HepG2 (cell line): ENCODE measurements around the gene ZNF584. TPM values are rescaled to one million over a fixed set of nuclear protein-coding genes. Genes with fewer than 3 reads are reported as not detected.

Experiments used
- DR1 ChIP-seq: sonication (generic); formaldehyde crosslinking; IDR thresholded peaks from 2 replicates; pipeline ENCODE4 v1.8.0; 2021; ENCODE audit warnings: mild to moderate bottlenecking, missing genetic modification reagents, inconsistent platforms
- EED ChIP-seq: sonication (generic); formaldehyde crosslinking; IDR thresholded peaks from 2 replicates; pipeline ENCODE4 v1.5.0; 2020; ENCODE audit warnings: mild to moderate bottlenecking, missing genetic modification reagents
- FOXA1 ChIP-seq, 2 experiments: fragments of 450-650 bp in 1 of 2; sonication (generic) in 1 of 2; formaldehyde crosslinking in 1 of 2; IDR thresholded peaks; 2 replicates each; pipeline versions ENCODE4 v1.4.0 to v1.6.1; 2016 to 2020; ENCODE audit warnings: missing genetic modification reagents in 1 of 2
- FOXA3 ChIP-seq: IDR thresholded peaks from 2 replicates; pipeline ENCODE4 v1.6.1; 2016; ENCODE audit warnings: missing genetic modification reagents, missing compliant biosample characterization
- GATAD1 ChIP-seq: IDR thresholded peaks from 2 replicates; pipeline ENCODE4 v1.6.1; 2016; ENCODE audit warnings: missing genetic modification reagents, missing compliant biosample characterization
- GLI4 ChIP-seq: sonication (generic); formaldehyde crosslinking; IDR thresholded peaks from 2 replicates; pipeline ENCODE4 v1.5.1; 2020; ENCODE audit warnings: missing genetic modification reagents, mild to moderate bottlenecking, moderate library complexity, borderline replicate concordance
- GPN1 ChIP-seq: sonication (generic); formaldehyde crosslinking; IDR thresholded peaks from 2 replicates; pipeline ENCODE4 v1.5.1; 2020; ENCODE audit warnings: missing genetic modification reagents, borderline replicate concordance
- HDAC2 ChIP-seq: sonication (generic); formaldehyde crosslinking; IDR thresholded peaks from 2 replicates; pipeline ENCODE4 v1.4.0; 2020; ENCODE audit warnings: missing genetic modification reagents
- KAT7 ChIP-seq: IDR thresholded peaks from 2 replicates; pipeline ENCODE4 v1.6.1; 2018; ENCODE audit warnings: borderline replicate concordance, missing compliant biosample characterization
- KLF13 ChIP-seq: sonication (generic); formaldehyde crosslinking; IDR thresholded peaks from 2 replicates; pipeline ENCODE4 v1.4.0; 2020; ENCODE audit warnings: mild to moderate bottlenecking, missing genetic modification reagents
- NR3C1 ChIP-seq: sonication (generic); formaldehyde crosslinking; IDR thresholded peaks from 2 replicates; pipeline ENCODE4 v1.4.0; 2020; ENCODE audit warnings: missing genetic modification reagents
- PAF1 ChIP-seq: IDR thresholded peaks from 2 replicates; pipeline ENCODE4 v1.6.1; 2016; ENCODE audit warnings: missing genetic modification reagents, missing compliant biosample characterization
- PAXIP1 ChIP-seq: sonication (generic); formaldehyde crosslinking; conservative IDR thresholded peaks from 2 replicates; pipeline ENCODE4 v1.4.0; 2020; ENCODE audit warnings: mild to moderate bottlenecking, missing genetic modification reagents, moderate library complexity
- PCBP1 ChIP-seq: fragments of 200-400 bp; formaldehyde crosslinking; IDR thresholded peaks from 2 replicates; pipeline ENCODE4 v1.6.1; 2017; ENCODE audit warnings: mild to moderate bottlenecking, low read depth, low read length, borderline replicate concordance
- RCOR2 ChIP-seq: IDR thresholded peaks from 2 replicates; pipeline ENCODE4 v1.6.1; 2016; ENCODE audit warnings: missing biosample characterization, missing genetic modification reagents
- SMAD9 ChIP-seq: sonication (generic); formaldehyde crosslinking; IDR thresholded peaks from 2 replicates; pipeline ENCODE4 v1.5.1; 2020; ENCODE audit warnings: mild to moderate bottlenecking, missing genetic modification reagents
- SP2 ChIP-seq: sonication (generic); formaldehyde crosslinking; IDR thresholded peaks from 2 replicates; pipeline ENCODE4 v1.5.1; 2020; ENCODE audit warnings: mild to moderate bottlenecking, missing genetic modification reagents
- SRF ChIP-seq: IDR thresholded peaks from 2 replicates; pipeline ENCODE4 v1.6.1; 2011; ENCODE audit warnings: mild to moderate bottlenecking, low read depth, low read length, moderate library complexity
- TOPORS ChIP-seq: sonication (generic); formaldehyde crosslinking; IDR thresholded peaks from 2 replicates; pipeline ENCODE4 v1.8.0; 2023; ENCODE audit warnings: mild to moderate bottlenecking, missing genetic modification reagents
- ZBTB7A ChIP-seq: sonication (generic); formaldehyde crosslinking; IDR thresholded peaks from 2 replicates; pipeline ENCODE4 v1.8.0; 2022; ENCODE audit warnings: mild to moderate bottlenecking, missing genetic modification reagents
- ZNF10 ChIP-seq: sonication (generic); formaldehyde crosslinking; IDR thresholded peaks from 2 replicates; pipeline ENCODE4 v1.4.0; 2020; ENCODE audit warnings: mild to moderate bottlenecking, low read depth, missing genetic modification reagents, borderline replicate concordance
- ZNF205 ChIP-seq: IDR thresholded peaks from 2 replicates; pipeline ENCODE4 v1.6.1; 2018; ENCODE audit warnings: missing biosample characterization, missing genetic modification reagents
- ZNF543 ChIP-seq: sonication (generic); formaldehyde crosslinking; IDR thresholded peaks from 2 replicates; pipeline ENCODE4 v1.4.0; 2020; ENCODE audit warnings: mild to moderate bottlenecking, missing genetic modification reagents
- ZNF557 ChIP-seq: sonication (generic); formaldehyde crosslinking; IDR thresholded peaks from 2 replicates; pipeline ENCODE4 v1.4.0; 2020; ENCODE audit warnings: missing genetic modification reagents
- ZNF577 ChIP-seq: sonication (generic); formaldehyde crosslinking; IDR thresholded peaks from 2 replicates; pipeline ENCODE4 v1.4.0; 2020; ENCODE audit warnings: mild to moderate bottlenecking, low read depth, missing genetic modification reagents, borderline replicate concordance
- ZNF644 ChIP-seq: IDR thresholded peaks from 2 replicates; pipeline ENCODE4 v1.6.1; 2016; ENCODE audit warnings: low read depth
- ZSCAN22 ChIP-seq: sonication (generic); formaldehyde crosslinking; IDR thresholded peaks from 2 replicates; pipeline ENCODE4 v1.4.0; 2020; ENCODE audit warnings: mild to moderate bottlenecking, missing genetic modification reagents
- polyA plus RNA-seq, 8 experiments: library from polyadenylated mRNA; depleted of rRNA in 3 of 8; stranded (reverse) in 7 of 8; unstranded in 1 of 8; fragments of >200 nt; fragmentation: Illumina TruSeq in 4 of 8; extraction: Trizol in 4 of 8; gene quantifications; 2 replicates each; pipeline versions ENCODE4 v1.2.1 to v1.2.3, GENCODE V29; 2011 to 2016; ENCODE audit warnings: low read depth in 4 of 8, missing spikeins in 1 of 8, mixed read lengths in 1 of 8; ENCODE audit not compliant: insufficient read depth in 1 of 8
- total RNA-seq, 5 experiments: library from RNA; depleted of rRNA; stranded (reverse); fragments of >200 nt; fragmentation: Illumina TruSeq; extraction: Trizol; gene quantifications; 2 replicates each; pipeline ENCODE4 v1.2.3, GENCODE V29; 2016; ENCODE audit warnings: low read depth in 1 of 5
- TF ChIP-seq, protein P1 (sequence below): IDR thresholded peaks from 2 replicates; pipeline ENCODE4 v1.6.1; 2016; ENCODE audit warnings: mild to moderate bottlenecking, missing biosample characterization, missing genetic modification reagents
- TF ChIP-seq, protein P2 (sequence below): sonication (generic); formaldehyde crosslinking; IDR thresholded peaks from 2 replicates; pipeline ENCODE4 v1.8.1; 2023; ENCODE audit warnings: mild to moderate bottlenecking, missing genetic modification reagents, borderline replicate concordance

The ZNF584 gene
- total and polyA plus RNA-seq, 2 of the 13 experiments (the other 11 are each of a cell fraction or from before 2014, with no cell fraction given) = 2.4 to 7.0 TPM

- TF ChIP-seq KLF13 (CRISPR knock-in tag) = no peak
- TF ChIP-seq SRF = no peak
- TF ChIP-seq, protein P1, sequence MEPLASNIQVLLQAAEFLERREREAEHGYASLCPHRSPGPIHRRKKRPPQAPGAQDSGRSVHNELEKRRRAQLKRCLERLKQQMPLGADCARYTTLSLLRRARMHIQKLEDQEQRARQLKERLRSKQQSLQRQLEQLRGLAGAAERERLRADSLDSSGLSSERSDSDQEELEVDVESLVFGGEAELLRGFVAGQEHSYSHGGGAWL = 0 out of 2 replicates have a peak, but pooled peaks have one; percentile 27
- peak; percentile 51; the same call in 1 of the 2 replicates for TF ChIP-seq DR1 (CRISPR knock-in tag)
- TF ChIP-seq FOXA1 (IDR thresholded peaks at IDR 0.05) = no peak
- no peak for TF ChIP-seq FOXA1 (CRISPR knock-in tag; IDR thresholded peaks at IDR 0.05)
- no peak for TF ChIP-seq NR3C1 (CRISPR knock-in tag)
- no peak for TF ChIP-seq ZNF644
- TF ChIP-seq ZSCAN22 = no peak
- TF ChIP-seq EED (CRISPR knock-in tag) = no peak
- TF ChIP-seq ZNF543 = no peak
- peak; percentile 49; the same call in 1 of the 2 replicates for TF ChIP-seq SMAD9 (CRISPR knock-in tag)
- no peak for TF ChIP-seq ZNF205 (CRISPR knock-in tag)
- no peak for TF ChIP-seq GLI4 (CRISPR knock-in tag)
- no peak for TF ChIP-seq ZNF10 (CRISPR knock-in tag)
- TF ChIP-seq FOXA3 (CRISPR knock-in tag) = 0 out of 2 replicates have a peak, but pooled peaks have one; percentile 40
- peak; percentile 91 for TF ChIP-seq SP2 (CRISPR knock-in tag)
- TF ChIP-seq PAXIP1 (CRISPR knock-in tag) = no peak; the same call in 1 of the 2 replicates
- TF ChIP-seq HDAC2 (CRISPR knock-in tag) = peak; percentile 54; the same call in 1 of the 2 replicates
- no peak for TF ChIP-seq RCOR2 (CRISPR knock-in tag)
- TF ChIP-seq GPN1 (CRISPR knock-in tag) = no peak
- TF ChIP-seq PCBP1 = no peak
- no peak for TF ChIP-seq ZNF577 (CRISPR knock-in tag)
- TF ChIP-seq, protein P2, sequence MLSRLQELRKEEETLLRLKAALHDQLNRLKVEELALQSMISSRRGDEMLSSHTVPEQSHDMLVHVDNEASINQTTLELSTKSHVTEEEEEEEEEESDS (CRISPR knock-in tag) = 0 out of 2 replicates have a peak, but pooled peaks have one; percentile 68
- peak; percentile 78 for TF ChIP-seq GATAD1
- no peak for TF ChIP-seq KAT7
- no peak for TF ChIP-seq ZBTB7A (CRISPR knock-in tag)
- peak; percentile 63; the same call in 1 of the 2 replicates for TF ChIP-seq TOPORS (CRISPR knock-in tag)
- no peak for TF ChIP-seq PAF1
- no peak for TF ChIP-seq ZNF557 (CRISPR knock-in tag)
These were observed 7.3 kb upstream of the ZNF584 start (continued) for GRCh38 chr19:58400916-58401839.
